HG02870 (cell line): ENCODE measurements around the gene ZNF32.

Experiments used
- ATAC-seq: cut with Tn5 transposase; IDR thresholded peaks from one replicate; pipeline ENCODE4 v1.9.1; 2021; ENCODE audit warnings: mild to moderate bottlenecking, moderate library complexity; ENCODE audit not compliant: unreplicated experiment

The ZNF32 gene, protein sequence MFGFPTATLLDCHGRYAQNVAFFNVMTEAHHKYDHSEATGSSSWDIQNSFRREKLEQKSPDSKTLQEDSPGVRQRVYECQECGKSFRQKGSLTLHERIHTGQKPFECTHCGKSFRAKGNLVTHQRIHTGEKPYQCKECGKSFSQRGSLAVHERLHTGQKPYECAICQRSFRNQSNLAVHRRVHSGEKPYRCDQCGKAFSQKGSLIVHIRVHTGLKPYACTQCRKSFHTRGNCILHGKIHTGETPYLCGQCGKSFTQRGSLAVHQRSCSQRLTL

DNA sequence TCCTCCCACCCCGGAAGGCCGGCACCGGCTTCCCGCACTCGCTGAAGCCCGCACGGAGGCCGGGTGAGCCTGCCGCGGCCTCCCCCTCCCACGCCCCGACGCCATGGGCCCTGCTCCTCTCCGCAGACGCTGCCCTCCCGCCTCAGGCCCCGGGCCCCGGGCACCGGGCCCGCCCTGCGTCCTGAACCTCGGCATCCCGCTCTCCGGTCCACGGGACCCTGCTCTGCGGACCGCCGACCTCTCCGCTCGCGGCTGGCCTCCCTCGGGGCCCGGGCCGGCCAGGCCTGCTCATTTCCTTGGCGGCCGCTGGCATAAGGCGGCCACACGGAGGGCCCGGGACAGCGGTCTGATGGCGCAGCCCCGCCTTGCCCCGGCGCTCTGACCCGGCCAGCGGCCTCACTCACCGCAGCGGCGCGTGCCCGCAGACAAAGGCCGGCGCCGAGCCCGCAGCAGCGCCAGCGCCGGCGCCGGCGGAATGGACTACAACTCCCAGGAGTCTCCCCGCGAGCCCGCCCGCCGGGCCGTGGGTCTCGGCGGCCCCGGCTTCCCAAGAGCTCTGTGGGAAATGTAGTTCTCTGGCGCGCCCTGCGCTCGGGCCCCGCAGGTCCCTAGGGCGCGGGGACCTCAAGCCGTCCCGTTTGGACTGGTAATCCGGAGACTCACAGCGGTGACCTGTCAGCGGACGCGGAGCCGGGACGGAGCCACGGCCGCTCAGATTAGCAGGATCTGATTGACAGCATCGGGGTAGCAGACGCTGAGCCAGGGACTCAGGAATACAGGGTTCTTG, at the start of gene ZNF32:
Gene ZNF32 (minus strand): TSS at position 484 of the 787 bp plus-strand sequence. CDS start 2,748 bp downstream, outside the sequence.
- ATAC-seq = peak; percentile 99

DNA sequence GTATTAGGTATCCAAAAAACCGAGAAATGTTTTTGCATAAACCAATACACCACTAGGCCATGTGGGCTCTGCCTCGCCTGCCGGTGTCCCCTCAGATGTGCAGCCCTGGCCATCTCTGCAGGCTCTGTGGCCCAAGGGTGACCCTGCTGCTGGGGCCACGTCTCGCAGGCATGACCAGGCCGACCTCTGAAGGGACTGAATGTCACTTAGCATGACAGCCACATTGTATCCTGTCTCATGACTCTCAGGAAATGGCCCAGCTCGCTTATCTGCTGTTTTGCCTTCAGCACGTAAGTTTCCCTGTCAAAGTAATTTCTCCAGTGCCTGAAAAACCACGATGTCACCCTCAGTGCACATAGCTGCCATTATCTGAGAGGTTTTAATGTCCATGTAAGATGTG, 49.5 kb upstream of the ZNF32 start:
- no peak for ATAC-seq

DNA sequence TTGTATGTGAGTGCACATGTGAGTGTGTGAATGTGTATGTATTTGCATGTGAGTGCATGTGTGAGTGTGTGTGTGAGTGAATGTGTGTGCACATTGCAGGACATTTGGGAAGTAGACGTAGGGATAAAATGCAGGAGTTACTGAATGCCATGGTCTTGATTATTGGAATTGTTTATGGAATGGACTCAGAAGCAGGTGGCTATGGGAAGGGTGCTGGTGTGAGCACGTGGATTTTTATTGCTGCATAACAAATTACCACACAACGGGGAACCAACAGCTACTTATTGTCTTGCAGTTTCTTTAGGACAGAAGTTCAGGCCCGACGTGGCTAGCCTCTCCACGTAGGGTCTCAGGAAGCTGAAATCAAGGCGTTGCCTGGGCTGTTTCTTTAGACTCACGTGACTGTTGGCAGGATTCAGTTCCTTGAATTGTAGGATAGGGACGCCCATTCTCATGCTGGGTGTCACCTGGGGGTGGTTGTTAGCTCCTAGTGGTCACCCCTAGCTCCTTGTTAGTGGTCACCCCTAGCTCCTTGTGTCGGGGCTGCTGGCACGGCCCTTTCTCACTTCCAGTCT, 48.3 kb upstream of the ZNF32 start:
- ATAC-seq = no peak

DNA sequence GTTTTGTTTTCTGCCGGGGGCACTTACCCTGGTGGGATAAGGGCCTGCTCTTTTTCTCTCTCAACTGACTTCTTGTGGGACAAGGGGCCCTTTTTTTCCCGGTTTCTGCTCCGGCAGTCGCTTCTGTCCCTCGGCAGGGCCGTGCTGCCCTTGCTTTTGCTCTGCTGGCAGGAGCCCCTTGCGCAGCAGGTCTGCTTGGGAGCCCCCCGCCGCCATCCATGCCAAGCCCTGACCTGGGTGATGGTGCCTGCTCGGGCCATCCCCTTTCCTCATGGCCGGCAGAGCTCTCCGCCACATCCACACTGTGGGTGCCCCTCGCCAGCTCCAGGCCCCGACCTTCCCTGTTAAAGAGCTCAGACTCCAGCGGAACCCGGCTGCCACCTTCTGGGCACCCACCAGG, 47.0 kb upstream of the ZNF32 start:
- ATAC-seq = no peak

DNA sequence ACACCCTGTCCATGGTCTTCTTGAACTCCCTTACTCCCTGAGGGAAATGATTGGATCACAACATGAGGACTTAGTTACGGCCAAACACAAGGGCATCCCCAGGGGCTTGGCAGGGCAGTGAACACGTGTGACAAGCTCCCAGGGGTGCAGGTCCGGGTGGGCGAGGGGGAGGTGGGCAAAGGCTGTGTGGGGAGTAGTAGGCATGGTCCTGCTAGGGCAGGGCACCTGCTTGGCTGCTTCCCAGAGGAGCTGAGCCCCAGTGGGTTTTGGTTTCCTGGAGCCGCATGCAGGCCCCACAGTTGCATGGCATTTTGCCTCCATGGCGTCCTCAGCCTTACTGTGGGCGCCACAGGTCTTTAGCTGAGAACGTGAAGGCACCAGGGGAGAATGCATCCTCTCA, 46.6 kb upstream of the ZNF32 start:
- no peak for ATAC-seq

DNA sequence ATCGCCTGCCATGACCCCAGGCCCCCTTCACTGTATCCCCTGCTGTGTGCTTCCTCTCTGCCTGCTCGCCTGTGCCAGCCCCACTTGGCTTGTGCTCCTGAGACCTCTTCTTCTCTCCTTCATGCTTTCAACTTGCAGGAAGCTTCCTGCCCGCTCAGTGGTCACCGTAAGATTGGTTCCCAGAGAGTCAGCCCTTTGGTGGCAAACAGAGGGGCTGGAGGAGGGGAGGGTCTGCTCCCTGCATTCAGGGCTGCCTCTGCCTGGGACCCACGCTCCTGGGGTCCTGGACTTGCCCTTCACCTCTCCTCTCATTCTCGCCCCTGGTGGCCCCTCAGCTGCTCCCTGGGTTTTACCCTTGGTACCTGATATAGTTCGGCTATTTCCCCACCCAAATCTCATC, 45.8 kb upstream of the ZNF32 start:
- no peak for ATAC-seq

DNA sequence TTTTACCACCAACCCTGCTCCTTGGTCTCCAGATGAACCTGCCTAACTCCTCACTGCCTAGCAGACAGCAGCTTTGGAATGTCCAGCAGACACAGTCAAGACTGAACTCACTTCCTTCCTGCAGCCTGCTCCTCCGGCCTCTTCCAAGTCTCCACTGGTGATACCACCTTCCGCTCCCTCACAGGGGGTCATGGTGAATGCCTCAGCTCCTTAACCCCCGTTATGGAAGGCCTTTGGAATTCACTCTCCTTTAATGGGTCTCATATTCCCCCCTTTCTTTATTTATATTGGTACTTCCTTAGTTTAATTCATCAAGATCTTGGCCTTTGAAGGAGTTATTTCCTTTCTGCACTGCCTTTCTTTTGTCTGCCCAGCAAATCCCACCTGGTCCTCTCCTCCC, 44.9 kb upstream of the ZNF32 start:
- ATAC-seq = no peak

DNA sequence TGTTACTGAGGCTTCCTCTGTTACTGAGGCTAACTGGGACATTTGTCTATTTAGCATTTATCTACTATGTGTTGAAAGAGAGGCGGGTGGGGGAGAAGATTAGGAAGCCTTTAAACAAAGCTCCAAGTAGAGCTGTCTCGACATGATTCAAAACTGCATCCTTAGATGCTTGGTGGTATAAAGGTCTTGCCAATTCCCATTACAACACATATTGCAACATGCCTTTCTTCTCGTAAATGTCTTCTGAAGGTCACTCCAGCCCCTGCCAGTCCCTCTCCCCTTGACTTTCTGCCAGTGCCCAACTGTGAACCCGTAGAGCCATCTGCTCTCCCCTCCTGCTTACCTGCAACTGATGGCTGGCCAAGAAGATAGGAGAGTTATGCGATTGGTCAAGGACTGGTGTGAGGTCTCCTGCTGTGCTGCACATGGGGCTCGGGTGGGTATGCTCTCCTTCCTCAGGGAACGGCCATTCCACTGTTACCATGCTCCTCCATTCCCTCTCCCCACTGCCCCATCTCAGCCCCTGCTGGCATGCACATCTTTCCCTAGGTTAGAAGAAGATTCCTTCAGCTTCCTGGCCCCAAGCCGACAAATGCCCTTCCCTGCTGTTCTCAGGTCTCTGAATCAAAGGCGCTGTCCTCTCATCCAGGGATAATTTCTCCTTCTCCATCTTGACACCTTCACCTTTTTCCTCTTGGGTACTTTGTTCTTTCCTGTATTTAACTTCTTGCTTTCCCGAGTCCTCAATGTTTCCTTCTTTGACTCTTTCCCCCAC, 43.6 kb upstream of the ZNF32 start:
- ATAC-seq = no peak

DNA sequence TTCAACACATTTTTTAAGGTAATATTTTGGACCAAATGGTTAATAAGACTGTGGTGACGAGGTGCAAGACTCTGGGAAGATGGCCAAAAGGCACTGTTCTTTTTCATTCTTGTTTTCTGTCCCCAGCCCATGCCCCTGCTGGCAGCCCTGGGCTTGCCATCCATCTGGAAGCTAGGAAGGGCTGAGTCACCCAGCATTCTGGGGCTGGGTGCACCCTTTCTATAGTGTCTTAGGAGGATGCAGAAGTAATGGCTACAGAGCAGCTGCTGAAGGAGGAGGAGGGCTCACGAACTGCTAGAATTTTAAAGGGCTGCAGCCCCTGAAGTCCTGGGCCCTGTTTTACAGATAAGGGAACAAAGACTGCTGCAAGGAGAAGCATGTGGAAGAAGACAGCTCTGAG, 42.8 kb upstream of the ZNF32 start:
- ATAC-seq = no peak

DNA sequence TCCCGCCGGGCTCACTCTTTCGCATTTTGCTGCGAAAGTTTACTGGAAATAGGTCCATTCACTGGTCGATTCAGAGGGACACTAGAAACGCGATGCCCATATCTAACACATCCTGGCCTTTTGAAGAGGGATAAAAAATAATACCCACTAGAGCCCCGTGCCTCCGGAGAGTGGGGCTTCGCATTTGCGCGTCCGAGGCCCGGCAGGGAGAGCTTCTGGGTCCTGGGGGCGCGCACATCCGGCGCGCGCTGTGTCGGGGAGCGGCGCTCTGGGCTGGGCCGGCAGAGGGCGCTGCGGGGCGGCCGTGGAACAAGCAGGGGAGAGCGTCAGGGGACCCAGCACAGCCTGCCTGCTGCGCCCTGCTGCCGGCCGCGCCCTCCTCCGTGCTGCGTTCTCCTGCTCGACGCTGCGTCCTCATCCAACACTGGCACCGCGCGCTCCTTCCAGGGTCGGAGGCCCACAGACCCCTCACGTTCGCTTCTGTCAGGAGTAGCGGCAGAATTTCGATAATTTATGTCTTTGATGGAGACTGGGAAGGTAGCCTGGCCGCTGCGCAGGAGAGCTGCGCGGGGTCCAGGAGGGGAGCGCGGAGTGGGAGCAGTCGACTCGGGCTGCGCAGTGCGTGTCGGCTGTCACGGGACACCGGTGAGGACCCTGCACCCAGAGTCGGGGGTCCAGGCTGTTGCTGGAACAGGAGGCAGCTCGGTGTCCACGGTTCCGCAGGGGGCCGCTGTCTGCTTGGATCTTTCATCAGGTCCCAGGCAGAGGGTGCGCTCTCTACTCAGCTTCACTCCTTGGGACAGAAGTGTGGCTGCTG, 41.5 kb upstream of the ZNF32 start:
- ATAC-seq = peak; percentile 99

DNA sequence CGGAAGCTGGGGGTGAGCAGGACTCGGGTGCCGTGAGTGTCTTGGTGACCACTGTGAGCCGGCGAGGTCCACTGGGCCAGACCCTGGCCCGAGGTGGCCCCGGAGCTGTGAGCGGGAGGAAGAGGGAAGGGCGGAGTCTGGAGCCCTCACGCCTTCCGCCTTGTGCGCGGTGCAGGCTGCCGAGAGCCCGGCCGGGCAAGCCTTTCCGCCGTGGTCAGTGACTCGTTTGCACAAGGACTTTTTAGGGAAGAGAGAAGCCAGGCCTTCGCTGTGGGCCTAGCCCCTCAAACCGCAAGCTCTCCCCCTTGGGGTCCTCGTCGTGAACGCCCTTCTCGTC, 40.9 kb upstream of the ZNF32 start:
- peak; percentile 48 for ATAC-seq

DNA sequence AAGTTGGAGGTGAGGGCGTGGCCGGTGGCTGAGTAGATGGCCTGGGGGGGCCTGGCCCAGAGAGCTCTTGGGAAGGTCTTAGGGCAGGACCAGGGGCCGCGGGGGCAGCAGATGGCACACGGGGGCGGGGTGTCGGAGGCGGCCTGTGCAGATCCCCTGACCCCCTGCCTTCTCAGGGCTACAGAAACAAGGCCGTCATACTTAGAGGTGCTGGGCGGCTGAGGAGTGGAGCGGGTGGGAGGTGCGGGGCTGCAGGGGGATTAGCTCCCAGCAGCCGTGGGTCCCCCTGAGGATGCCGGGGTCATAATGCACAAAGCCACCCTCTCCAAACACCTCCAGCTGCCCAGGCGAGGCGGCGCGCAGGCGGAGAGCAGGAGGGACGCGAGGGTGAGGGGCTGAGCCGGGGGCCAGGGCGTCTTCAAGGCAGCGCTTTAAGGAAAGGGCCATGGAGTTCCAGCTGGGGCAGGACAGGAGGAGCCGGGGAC, 40.4 kb upstream of the ZNF32 start:
- ATAC-seq = no peak

DNA sequence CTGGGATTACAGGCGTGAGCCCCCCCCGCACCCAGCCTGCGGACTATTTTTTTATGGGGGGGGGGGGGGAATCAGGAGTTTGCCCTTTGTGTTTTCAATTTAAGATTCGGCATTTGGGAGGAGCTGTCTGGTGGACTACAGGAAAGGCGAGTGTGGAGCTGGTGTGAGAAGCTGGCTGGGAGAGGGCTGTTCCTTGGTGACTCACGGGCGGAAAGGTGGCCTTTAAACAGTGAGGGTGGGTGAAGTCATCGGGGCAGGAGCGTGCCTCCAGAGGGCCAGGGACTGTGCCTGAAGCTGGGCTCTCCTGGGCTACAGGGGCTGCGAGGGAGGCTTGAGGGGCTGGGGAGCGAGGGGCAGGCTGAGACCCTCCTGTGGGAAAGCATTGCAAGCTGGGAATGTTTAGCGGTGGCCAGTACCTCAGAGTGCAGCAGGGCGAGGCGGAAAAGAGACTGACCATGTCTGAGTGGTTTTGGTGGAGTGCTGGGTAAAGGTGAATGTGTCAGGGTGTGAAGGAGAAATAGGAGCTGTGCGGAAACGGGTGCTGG, 39.7 kb upstream of the ZNF32 start:
- no peak for ATAC-seq

DNA sequence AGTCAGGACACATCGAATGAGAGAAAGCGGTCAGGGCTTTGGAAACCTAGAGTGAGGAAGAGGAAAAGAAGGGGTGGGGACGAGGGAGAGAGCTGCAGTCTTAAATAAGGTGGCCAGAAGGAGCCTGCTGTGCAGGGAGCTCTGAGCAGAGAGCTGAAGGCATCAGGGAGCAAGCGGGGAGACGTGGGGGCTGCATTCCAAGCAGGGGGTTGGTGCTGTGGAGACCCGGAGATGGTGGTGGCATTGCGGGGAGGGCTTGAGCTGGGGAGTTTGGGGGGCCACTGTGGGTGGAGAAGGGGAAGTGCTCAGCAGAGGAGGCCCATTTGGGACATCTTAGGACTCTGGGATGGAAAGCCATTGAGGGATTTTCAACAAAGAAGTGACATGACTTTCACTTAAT, 38.7 kb upstream of the ZNF32 start:
- ATAC-seq = no peak

DNA sequence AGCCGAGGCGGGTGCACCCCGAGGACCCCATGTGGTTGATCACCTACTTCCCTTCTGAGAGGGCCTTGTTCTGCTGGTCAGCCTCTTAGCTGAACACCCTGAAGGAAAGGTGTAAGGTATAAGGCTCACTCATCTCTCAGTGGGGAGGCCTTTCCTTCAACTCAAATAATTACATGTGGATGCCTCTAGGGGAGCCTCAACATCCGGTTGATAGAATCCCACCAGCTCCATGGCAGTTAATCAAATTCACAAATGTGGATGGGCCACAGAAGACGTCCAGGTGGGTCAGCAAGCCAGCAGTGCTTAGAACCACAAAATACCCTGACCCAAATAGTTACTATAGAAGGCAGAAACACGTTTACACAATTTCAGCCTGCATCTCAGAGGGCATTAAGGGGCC, 37.7 kb upstream of the ZNF32 start:
- no peak for ATAC-seq

DNA sequence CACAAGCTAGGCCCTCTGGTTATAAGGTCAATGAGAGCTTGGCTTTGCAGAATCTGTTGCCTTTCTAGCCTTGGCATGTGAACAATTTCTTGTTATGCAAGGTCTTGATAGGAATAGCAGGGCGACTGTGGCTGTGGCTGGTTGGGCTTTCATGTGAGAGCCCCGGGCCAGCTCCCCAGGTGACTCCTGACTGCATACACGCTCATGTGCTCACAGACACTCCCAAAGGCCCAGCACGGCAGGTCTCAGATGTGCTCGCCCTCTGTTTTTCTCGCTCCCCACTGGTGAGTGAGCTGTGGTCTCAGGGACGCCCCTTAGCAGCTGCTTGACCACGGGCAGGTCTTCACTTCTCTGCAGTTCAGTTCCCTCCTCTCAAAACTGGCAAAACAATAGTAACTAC, 37.1 kb upstream of the ZNF32 start:
- ATAC-seq = no peak

DNA sequence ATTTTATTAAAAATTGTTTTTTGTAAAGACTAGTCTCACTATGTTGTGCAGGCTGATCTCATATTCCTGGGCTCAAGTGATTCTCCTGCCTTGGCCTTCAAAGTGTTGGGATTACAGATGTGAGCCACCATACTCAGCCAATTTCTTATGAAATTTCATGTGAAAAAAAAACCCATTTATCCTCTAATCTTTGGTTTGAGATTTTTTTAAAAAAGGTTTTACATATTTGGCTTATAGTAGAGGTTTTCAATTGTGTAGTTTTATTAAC, 35.5 kb upstream of the ZNF32 start:
- no peak for ATAC-seq

DNA sequence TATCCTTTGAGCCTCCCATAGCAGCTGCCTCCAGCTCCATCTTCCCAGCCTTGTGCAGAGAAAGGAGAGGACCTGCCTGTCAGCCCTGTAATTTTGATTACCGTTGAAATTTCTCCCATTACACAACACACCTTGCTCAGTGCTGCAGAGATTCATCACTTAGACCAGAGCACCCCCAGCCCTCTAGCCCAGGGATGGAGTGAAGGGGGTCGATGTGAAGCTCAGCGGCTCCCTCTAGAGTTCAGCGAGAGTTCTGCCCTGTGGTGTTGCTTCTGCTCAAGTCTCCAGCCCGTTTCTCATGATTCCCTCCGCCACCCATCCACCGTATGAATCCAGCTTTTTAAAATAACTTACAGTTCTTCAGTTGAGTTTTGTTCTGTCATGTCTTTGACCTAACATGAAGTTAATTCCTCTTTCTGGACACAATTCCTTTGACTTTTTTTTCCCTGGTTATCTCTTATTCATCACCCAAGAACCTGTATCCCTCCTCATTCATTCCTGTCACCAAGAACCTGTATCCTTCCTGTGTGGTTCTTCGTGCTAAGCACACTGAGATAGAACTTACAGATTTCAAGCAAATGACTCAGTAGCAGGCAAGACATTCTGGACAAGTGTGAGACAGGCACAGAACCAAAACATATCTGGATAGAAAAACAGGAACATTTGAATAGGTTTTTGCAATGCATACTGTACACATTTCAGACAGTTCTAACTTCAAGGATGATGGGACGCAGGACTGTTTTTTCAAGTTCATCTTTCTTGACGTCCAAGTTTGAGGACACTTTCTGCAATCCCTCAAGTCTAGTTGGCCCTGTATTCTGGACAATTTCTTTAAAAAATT, 35.0 kb upstream of the ZNF32 start:
- no peak for ATAC-seq

DNA sequence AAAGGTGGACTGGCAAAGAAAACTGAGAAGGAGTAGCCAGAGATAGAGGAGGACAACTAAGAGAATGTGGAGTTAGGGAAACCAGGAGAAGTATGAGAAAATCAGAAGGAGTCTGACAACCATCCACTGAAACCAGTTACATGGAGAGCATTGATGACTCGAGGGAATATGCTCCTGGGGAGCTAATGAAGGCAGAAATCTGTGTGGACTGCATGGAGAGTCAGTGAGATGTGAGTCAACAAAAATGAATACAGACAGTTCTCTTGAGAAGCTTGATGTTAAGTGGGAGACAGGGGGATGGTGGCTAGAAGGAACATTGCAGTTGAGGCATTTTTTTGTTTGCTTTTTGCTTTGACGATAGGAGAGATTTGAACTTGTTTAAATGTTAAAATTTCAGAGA, 34.3 kb upstream of the ZNF32 start:
- no peak for ATAC-seq

DNA sequence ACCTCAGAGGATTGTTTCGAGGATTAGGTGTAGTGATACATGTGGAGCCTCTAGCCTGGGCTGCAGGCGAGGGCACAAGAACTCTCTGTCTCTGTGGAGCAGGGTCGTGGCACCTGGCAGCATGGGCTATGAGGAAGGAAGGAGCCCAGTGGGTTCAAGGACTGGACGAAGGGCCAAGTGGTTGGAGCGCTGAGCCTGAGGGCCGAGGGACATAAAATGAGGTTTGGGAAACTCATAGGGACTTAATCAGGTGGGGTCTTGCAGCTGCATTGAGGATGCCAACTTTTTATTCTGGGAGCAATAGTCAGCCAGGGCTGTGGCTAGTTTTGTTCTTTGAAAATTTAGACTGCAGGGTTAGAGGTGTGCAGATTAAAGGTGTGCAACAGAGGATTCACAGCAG, 33.0 kb upstream of the ZNF32 start:
- ATAC-seq = no peak
